ENCODE data around the gene IFITM1. TPM values are rescaled to one million over a fixed set of nuclear protein-coding genes. Genes with fewer than 3 reads are reported as not detected.

IFITM1 gene
- total and polyA plus RNA-seq, 2 of the 13 experiments (the other 11 are each of a cell fraction or from before 2014, with no cell fraction given), result 0.38 to 11.1 TPM

DNA sequence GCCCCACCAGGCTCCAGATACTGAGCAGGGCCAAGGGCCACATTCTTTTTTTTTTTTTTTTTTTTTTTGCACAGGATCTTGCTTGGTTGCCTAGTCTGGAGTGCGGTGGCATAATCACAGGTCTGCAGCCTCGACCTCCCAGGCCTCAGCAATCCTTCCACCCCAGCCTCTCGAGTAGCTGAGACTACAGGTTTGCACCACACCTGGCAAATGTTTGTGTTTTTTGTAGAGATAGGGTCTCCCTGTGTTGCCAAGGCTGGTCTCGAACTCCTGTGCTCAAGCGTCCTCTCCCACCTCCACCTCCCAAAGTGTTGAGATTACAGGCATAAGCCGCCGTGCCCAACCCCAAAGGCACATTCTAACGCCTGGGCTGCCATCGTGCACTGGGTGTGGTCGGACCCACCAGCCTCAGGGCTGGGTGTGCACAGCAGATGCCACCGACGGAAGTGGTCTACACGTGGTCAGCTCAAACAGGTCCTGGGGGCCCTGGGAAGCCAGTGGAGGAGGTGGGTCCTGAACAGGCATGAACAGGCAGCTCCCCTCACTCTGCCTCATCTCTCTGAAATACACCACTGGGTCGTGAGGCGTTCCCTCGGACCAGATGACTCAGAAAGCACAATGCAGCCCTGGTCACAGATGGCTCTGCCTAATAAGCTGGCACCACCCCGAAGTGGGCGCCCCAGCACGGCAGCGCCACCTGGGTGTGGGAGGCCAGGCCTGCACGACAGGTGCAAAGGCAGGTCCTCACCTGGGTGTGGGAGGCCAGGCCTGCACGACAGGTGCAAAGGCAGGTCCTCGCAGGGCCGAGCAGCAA lies 50.3 kb downstream of the IFITM1 start (continued):
- TF ChIP-seq ZUFSP (CRISPR knock-in tag; IDR thresholded peaks at IDR 0.05; ENCODE audit: borderline replicate concordance), result no peak

Small RNA genes lying within 50 kb of the gene (small RNA-seq; reads per million reads assigned to genes)
- gene AC136475.6 (ENCODE audit: insufficient read depth in 2 of 3, insufficient read length in 3 of 3, low read depth in 2 of 3, low replicate concordance in 1 of 3), result 0 reads per million in 3 experiments

Other genes with a start within 250 kb of the IFITM1 start
- gene SCGB1C1, start 121.0 kb upstream of the IFITM1 start, total RNA-seq (2016; rRNA removed; fragmentation: Illumina TruSeq; extraction: Trizol), result not detected in 2 replicates
- not detected in 2 replicates for gene SCGB1C1, start 121.0 kb upstream of the IFITM1 start, polyA plus RNA-seq (2011; rRNA removed)
- 26.2 and 27.3 TPM in 2 replicates for gene BET1L, start 106.6 kb upstream of the IFITM1 start, total RNA-seq (2016; rRNA removed; fragmentation: Illumina TruSeq; extraction: Trizol)
- gene BET1L, start 106.6 kb upstream of the IFITM1 start, polyA plus RNA-seq (2011; rRNA removed), result 59.6 and 62.3 TPM in 2 replicates
- gene RIC8A, start 106.3 kb upstream of the IFITM1 start, total RNA-seq (2016; rRNA removed; fragmentation: Illumina TruSeq; extraction: Trizol), result 62.1 and 65.0 TPM in 2 replicates
- 63.8 and 84.3 TPM in 2 replicates for gene RIC8A, start 106.3 kb upstream of the IFITM1 start, polyA plus RNA-seq (2011; rRNA removed)
- 12.9 and 15.1 TPM in 2 replicates for gene SIRT3, start 77.7 kb upstream of the IFITM1 start, total RNA-seq (2016; rRNA removed; fragmentation: Illumina TruSeq; extraction: Trizol)
- gene SIRT3, start 77.7 kb upstream of the IFITM1 start, polyA plus RNA-seq (2011; rRNA removed), result 18.2 and 19.0 TPM in 2 replicates
- 117 and 172 TPM in 2 replicates for gene PSMD13, start 77.1 kb upstream of the IFITM1 start, total RNA-seq (2016; rRNA removed; fragmentation: Illumina TruSeq; extraction: Trizol)
- gene PSMD13, start 77.1 kb upstream of the IFITM1 start, polyA plus RNA-seq (2011; rRNA removed), result 78.5 and 83.0 TPM in 2 replicates
- not detected in 2 replicates for gene NLRP6, start 35.6 kb upstream of the IFITM1 start, total RNA-seq (2016; rRNA removed; fragmentation: Illumina TruSeq; extraction: Trizol)
- not detected in 2 replicates for gene NLRP6, start 35.6 kb upstream of the IFITM1 start, polyA plus RNA-seq (2011; rRNA removed)
- gene PGGHG, start 24.9 kb upstream of the IFITM1 start, total RNA-seq (2016; rRNA removed; fragmentation: Illumina TruSeq; extraction: Trizol), result 1.5 and 5.9 TPM in 2 replicates
- 14.8 and 17.4 TPM in 2 replicates for gene PGGHG, start 24.9 kb upstream of the IFITM1 start, polyA plus RNA-seq (2011; rRNA removed)
- gene IFITM5, start 14.5 kb upstream of the IFITM1 start, total RNA-seq (2016; rRNA removed; fragmentation: Illumina TruSeq; extraction: Trizol), result not detected in 2 replicates
- not detected in 2 replicates for gene IFITM5, start 14.5 kb upstream of the IFITM1 start, polyA plus RNA-seq (2011; rRNA removed)
- gene IFITM2, start 6.2 kb upstream of the IFITM1 start, total RNA-seq (2016; rRNA removed; fragmentation: Illumina TruSeq; extraction: Trizol), result 10.4 and 13.8 TPM in 2 replicates
- gene IFITM2, start 6.2 kb upstream of the IFITM1 start, polyA plus RNA-seq (2011; rRNA removed), result 267 and 289 TPM in 2 replicates
- 30.0 and 52.6 TPM in 2 replicates for gene IFITM3, start 6.8 kb downstream of the IFITM1 start, total RNA-seq (2016; rRNA removed; fragmentation: Illumina TruSeq; extraction: Trizol)
- gene IFITM3, start 6.8 kb downstream of the IFITM1 start, polyA plus RNA-seq (2011; rRNA removed), result 163 and 182 TPM in 2 replicates
- 24.8 and 50.1 TPM in 2 replicates for gene B4GALNT4, start 55.5 kb downstream of the IFITM1 start, total RNA-seq (2016; rRNA removed; fragmentation: Illumina TruSeq; extraction: Trizol)
- 30.5 and 34.4 TPM in 2 replicates for gene B4GALNT4, start 55.5 kb downstream of the IFITM1 start, polyA plus RNA-seq (2011; rRNA removed)
- 21.1 and 28.7 TPM in 2 replicates for gene PKP3, start 80.2 kb downstream of the IFITM1 start, total RNA-seq (2016; rRNA removed; fragmentation: Illumina TruSeq; extraction: Trizol)
- gene PKP3, start 80.2 kb downstream of the IFITM1 start, polyA plus RNA-seq (2011; rRNA removed), result 18.0 and 25.1 TPM in 2 replicates
- gene SIGIRR, start 101.0 kb downstream of the IFITM1 start, total RNA-seq (2016; rRNA removed; fragmentation: Illumina TruSeq; extraction: Trizol), result 0.80 and 2.1 TPM in 2 replicates
- 1.2 and 2.1 TPM in 2 replicates for gene SIGIRR, start 101.0 kb downstream of the IFITM1 start, polyA plus RNA-seq (2011; rRNA removed)
- 1.5 and 8.9 TPM in 2 replicates for gene ANO9, start 128.0 kb downstream of the IFITM1 start, total RNA-seq (2016; rRNA removed; fragmentation: Illumina TruSeq; extraction: Trizol)
- gene ANO9, start 128.0 kb downstream of the IFITM1 start, polyA plus RNA-seq (2011; rRNA removed), result 14.3 and 19.9 TPM in 2 replicates
- gene PTDSS2, start 136.2 kb downstream of the IFITM1 start, total RNA-seq (2016; rRNA removed; fragmentation: Illumina TruSeq; extraction: Trizol), result 11.3 and 21.7 TPM in 2 replicates
- gene PTDSS2, start 136.2 kb downstream of the IFITM1 start, polyA plus RNA-seq (2011; rRNA removed), result 26.4 and 37.6 TPM in 2 replicates
- gene RNH1, start 193.2 kb downstream of the IFITM1 start, total RNA-seq (2016; rRNA removed; fragmentation: Illumina TruSeq; extraction: Trizol), result 74.1 and 81.3 TPM in 2 replicates
- 36.0 and 51.4 TPM in 2 replicates for gene RNH1, start 193.2 kb downstream of the IFITM1 start, polyA plus RNA-seq (2011; rRNA removed)
- 47.5 and 50.0 TPM in 2 replicates for gene HRAS, start 221.5 kb downstream of the IFITM1 start, total RNA-seq (2016; rRNA removed; fragmentation: Illumina TruSeq; extraction: Trizol)
- 32.9 TPM in 2 replicates for gene HRAS, start 221.5 kb downstream of the IFITM1 start, polyA plus RNA-seq (2011; rRNA removed)
- 0.08 and 0.11 TPM in 2 replicates for gene LRRC56, start 223.5 kb downstream of the IFITM1 start, total RNA-seq (2016; rRNA removed; fragmentation: Illumina TruSeq; extraction: Trizol)
- gene LRRC56, start 223.5 kb downstream of the IFITM1 start, polyA plus RNA-seq (2011; rRNA removed), result 0.29 and 0.46 TPM in 2 replicates
- gene LMNTD2, start 246.7 kb downstream of the IFITM1 start, total RNA-seq (2016; rRNA removed; fragmentation: Illumina TruSeq; extraction: Trizol), result 0.25 and 1.1 TPM in 2 replicates
- 3.1 and 3.6 TPM in 2 replicates for gene LMNTD2, start 246.7 kb downstream of the IFITM1 start, polyA plus RNA-seq (2011; rRNA removed)
- gene RASSF7, start 246.9 kb downstream of the IFITM1 start, total RNA-seq (2016; rRNA removed; fragmentation: Illumina TruSeq; extraction: Trizol), result 13.1 and 20.2 TPM in 2 replicates
- 28.6 and 36.4 TPM in 2 replicates for gene RASSF7, start 246.9 kb downstream of the IFITM1 start, polyA plus RNA-seq (2011; rRNA removed)